ENCODE data around the gene GET4.

The GET4 gene

GRCh38 chr7:931871-932650 lies 55.7 kb downstream of the GET4 start (continued):
- TF ChIP-seq MYNN (tag by site-specific recombination; IDR thresholded peaks at IDR 0.05; ENCODE audit: borderline replicate concordance): no peak

DNA sequence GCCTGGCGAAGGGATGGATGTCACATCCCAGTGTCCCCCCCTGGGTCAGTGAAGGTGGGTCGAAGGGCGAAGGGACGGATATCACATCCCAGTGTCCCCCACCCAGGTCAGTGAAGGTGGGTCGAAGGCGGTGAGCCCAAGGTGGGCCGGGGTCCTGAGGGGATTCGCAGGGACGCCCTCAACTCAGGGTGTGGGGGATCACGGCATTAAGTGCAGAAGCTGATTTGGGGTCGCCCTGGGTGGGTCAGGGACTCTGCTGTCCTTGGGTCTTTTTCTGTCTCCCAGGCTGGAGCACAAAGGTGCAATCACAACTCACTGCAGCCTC lies 56.3 kb downstream of the GET4 start:
- ChIA-PET POLR2A (no interaction called here), CTCF (no interaction called here)

DNA sequence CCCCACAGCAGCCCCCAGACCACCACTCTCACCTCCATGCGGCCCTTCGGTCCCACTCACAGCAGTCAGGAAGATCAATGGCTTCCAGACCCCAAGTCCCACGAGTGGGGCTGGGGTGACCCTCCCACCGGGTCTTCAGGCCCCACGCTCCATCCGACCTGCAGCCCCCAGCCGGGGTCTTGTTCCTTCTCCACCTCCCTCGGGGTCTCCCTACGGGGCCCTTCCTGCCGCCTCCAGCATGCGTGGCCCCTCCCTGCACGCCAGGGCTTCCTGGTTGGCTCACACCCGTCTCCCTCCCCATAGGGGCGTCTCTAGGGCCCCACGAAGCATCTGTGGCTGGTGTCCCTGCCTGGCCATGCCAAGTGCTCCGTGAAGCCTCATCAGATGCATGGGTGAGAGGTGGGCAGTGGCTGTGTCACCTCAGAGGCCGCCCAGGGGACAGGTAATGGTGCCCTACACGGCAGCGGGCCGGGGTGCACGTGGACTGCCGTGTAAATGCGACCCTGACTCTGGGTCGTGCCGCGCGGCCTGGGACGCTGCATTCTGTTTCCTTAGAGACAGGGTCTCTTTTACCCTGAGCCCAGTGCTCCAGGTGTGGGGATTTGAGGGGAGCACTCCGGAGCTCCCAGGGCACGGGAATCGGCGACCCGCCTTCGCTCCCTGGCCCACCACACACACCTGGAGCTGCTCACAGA lies 58.3 kb downstream of the GET4 start:
- CTCF ChIA-PET: no interaction called here
- no peaks in the 10 kb centered on the region for H3K4me1 ChIP-seq (ENCODE audit: control insufficient read depth, insufficient read depth, low read length)

More for the DNA sequence above, 56.3 kb downstream of the GET4 start:
- Histone ChIP-seq H3K9me3 (ENCODE audit: control insufficient read depth, insufficient read depth, low read depth, low read length) (no peaks in the 10 kb centered on the region), H3K36me3 (ENCODE audit: control insufficient read depth in 2 of 2, insufficient read depth in 1 of 2, low read length in 2 of 2) (no peaks in the 10 kb centered on the region; a peak in 1 of 3 replicates), H3K4me1 (ENCODE audit: control insufficient read depth, insufficient read depth, low read length) (no peaks in the 10 kb centered on the region), H3K4me3 (ENCODE audit: low read depth, low read length) (no peak overlapping the region), H3K27ac (ENCODE audit: extremely low read depth, low read depth, low read length) (no peak overlapping the region)
- TF ChIP-seq TRIM28 (IDR thresholded peaks at IDR 0.05; ENCODE audit: borderline replicate concordance, low read length): no peak
- TF ChIP-seq BCL11B (tag by site-specific recombination; IDR thresholded peaks at IDR 0.05; ENCODE audit: low read depth): no peak
- TF ChIP-seq ZNF2 (tag by site-specific recombination; IDR thresholded peaks at IDR 0.05): no peak
- no peak for TF ChIP-seq HOXC10 (CRISPR knock-in tag; IDR thresholded peaks at IDR 0.05)
- TF ChIP-seq CTCF (tag by site-specific recombination; IDR thresholded peaks at IDR 0.05): no peak

More for the DNA sequence above, 58.3 kb downstream of the GET4 start:
- H3K27ac ChIP-seq (ENCODE audit: extremely low read depth, low read depth, low read length): no peak overlapping the region
- H3K9me3 ChIP-seq (ENCODE audit: control insufficient read depth, insufficient read depth, low read depth, low read length): no peaks in the 10 kb centered on the region
- no peaks in the 10 kb centered on the region; a peak in 1 of 3 replicates for H3K36me3 ChIP-seq (ENCODE audit: control insufficient read depth in 2 of 2, insufficient read depth in 1 of 2, low read length in 2 of 2)
- no peak overlapping the region for H3K4me3 ChIP-seq (ENCODE audit: low read depth, low read length)
- TF ChIP-seq ZNF548 (tag by site-specific recombination; IDR thresholded peaks at IDR 0.05) (no peak), ZNF341 (tag by site-specific recombination; IDR thresholded peaks at IDR 0.05; ENCODE audit: low read depth) (no peak), BCL6B (tag by site-specific recombination; IDR thresholded peaks at IDR 0.05) (no peak), ZNF658 (tag by site-specific recombination; IDR thresholded peaks at IDR 0.05) (no peak), ZIC2 (tag by site-specific recombination; IDR thresholded peaks at IDR 0.05) (no peak), ZNF747 (tag by site-specific recombination; IDR thresholded peaks at IDR 0.05) (no peak), ZNF416 (tag by site-specific recombination; IDR thresholded peaks at IDR 0.05) (no peak), ZNF433 (tag by site-specific recombination; IDR thresholded peaks at IDR 0.05; ENCODE audit: low read depth) (no peak), ZBTB7A (tag by site-specific recombination; IDR thresholded peaks at IDR 0.05; ENCODE audit: low read depth) (no peak), WT1 (tag by site-specific recombination; IDR thresholded peaks at IDR 0.05) (no peak), RBAK (tag by site-specific recombination; IDR thresholded peaks at IDR 0.05) (no peak), BCL11A (tag by site-specific recombination; IDR thresholded peaks at IDR 0.05; ENCODE audit: low read depth) (no peak), ZNF624 (tag by site-specific recombination; IDR thresholded peaks at IDR 0.05) (no peak)
- TF ChIP-seq, protein P1, sequence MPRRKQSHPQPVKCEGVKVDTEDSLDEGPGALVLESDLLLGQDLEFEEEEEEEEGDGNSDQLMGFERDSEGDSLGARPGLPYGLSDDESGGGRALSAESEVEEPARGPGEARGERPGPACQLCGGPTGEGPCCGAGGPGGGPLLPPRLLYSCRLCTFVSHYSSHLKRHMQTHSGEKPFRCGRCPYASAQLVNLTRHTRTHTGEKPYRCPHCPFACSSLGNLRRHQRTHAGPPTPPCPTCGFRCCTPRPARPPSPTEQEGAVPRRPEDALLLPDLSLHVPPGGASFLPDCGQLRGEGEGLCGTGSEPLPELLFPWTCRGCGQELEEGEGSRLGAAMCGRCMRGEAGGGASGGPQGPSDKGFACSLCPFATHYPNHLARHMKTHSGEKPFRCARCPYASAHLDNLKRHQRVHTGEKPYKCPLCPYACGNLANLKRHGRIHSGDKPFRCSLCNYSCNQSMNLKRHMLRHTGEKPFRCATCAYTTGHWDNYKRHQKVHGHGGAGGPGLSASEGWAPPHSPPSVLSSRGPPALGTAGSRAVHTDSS (tag by site-specific recombination; IDR thresholded peaks at IDR 0.05): no peak
- POLR2A ChIA-PET: no interaction called here
